ENCODE results near the gene SDHC.
A peak's percentile ranks its signal among the peaks of the same experiment; 100 is the strongest.

Gene SDHC, protein sequence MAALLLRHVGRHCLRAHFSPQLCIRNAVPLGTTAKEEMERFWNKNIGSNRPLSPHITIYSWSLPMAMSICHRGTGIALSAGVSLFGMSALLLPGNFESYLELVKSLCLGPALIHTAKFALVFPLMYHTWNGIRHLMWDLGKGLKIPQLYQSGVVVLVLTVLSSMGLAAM

DNA sequence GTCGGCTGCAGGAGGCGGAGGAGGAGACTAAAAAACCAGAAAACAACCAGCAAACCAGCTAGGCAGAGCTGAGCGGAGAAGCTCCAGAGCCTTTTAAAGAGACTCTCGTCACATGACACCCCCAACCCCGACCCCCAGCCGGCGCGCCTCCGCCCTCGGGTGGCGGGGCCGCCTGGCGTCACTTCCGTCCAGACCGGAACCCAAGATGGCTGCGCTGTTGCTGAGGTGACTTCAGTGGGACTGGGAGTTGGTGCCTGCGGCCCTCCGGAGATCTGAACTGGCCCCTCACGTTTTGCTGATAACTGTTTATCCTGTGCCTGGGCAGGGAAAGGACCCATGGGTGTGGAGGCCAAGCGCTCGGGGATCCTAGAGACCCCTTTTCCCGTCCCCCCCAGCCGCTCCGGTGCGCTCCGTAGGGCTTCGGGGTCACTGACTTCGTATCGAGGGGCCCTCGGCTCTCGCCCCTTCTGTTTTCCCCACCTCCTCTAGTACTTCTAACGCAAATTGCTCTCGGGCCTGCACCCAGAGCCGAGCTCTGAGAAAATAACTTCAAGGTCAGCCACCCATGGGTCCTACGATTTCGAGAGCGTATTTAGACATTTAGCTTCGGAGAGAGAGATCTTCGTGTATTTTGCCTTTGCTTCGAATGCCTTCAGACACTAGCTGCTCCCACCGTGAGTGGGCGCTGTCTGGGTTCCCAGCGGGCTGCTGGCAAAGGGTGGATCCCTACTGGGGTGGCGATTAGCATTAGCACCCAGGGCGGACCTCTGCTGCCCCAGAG is at the start of gene SDHC:
Gene SDHC (plus strand): TSS at position 181 of the 781 bp plus-strand sequence. CDS start 25 bp downstream, at position 206.
- H3K4me3 ChIP-seq (ENCODE audit: low read depth, low read length): peak within 1 kb of the TSS; percentile 65
- peak; percentile 57 for DNase-seq (ENCODE audit: low read depth)
- TF ChIP-seq, protein P1, sequence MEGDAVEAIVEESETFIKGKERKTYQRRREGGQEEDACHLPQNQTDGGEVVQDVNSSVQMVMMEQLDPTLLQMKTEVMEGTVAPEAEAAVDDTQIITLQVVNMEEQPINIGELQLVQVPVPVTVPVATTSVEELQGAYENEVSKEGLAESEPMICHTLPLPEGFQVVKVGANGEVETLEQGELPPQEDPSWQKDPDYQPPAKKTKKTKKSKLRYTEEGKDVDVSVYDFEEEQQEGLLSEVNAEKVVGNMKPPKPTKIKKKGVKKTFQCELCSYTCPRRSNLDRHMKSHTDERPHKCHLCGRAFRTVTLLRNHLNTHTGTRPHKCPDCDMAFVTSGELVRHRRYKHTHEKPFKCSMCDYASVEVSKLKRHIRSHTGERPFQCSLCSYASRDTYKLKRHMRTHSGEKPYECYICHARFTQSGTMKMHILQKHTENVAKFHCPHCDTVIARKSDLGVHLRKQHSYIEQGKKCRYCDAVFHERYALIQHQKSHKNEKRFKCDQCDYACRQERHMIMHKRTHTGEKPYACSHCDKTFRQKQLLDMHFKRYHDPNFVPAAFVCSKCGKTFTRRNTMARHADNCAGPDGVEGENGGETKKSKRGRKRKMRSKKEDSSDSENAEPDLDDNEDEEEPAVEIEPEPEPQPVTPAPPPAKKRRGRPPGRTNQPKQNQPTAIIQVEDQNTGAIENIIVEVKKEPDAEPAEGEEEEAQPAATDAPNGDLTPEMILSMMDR (IDR thresholded peaks at IDR 0.05; ENCODE audit: low read depth, low read length, missing control alignments): peak; percentile 54

DNA sequence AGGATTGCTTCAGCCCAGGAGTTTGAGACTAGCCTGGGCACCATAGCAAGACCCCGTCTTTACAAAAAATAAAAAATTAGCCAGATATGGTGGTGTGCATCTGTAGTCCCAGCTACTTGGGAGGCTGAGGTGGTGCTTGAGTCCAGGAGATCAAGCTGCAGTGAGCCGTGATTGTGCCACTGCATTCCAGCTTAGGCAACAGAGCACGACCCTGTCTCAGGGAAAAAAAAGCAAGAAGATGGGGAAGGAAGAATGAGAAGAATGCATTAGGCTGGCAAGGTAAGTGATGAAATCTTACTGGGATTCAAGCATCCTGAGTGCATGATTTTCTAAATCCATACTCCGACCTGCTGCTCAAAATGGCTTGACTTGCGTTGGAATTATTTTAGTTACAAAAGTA is 48.9 kb upstream of the SDHC start:
- TF ChIP-seq, protein P1 (IDR thresholded peaks at IDR 0.05; ENCODE audit: low read depth, low read length, missing control alignments): no peak
- H3K4me3 ChIP-seq (ENCODE audit: low read depth, low read length): no peak overlapping the region
- DNase-seq (ENCODE audit: low read depth): no peak

DNA sequence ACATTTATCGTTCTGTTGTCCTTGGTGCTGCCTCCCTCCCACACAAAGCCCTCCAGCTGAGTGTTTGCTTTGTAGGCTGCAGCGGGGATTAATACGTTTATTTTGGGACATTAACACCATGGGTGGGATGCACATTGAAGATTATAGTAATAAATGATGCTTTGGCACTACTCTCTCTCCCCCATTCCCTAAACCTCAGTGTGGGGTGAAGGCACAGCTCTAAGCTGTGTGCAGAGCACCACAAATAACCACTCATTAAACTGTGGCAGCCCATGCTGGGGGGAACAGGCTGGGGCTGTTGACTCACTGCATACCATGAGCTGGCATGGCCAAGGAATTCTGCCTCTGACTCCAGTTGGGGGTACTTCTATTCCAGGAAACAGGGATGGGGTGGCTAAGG is 48.0 kb upstream of the SDHC start:
- DNase-seq (ENCODE audit: low read depth): no peak
- TF ChIP-seq, protein P1 (IDR thresholded peaks at IDR 0.05; ENCODE audit: low read depth, low read length, missing control alignments): no peak
- no peak overlapping the region for H3K4me3 ChIP-seq (ENCODE audit: low read depth, low read length)

DNA sequence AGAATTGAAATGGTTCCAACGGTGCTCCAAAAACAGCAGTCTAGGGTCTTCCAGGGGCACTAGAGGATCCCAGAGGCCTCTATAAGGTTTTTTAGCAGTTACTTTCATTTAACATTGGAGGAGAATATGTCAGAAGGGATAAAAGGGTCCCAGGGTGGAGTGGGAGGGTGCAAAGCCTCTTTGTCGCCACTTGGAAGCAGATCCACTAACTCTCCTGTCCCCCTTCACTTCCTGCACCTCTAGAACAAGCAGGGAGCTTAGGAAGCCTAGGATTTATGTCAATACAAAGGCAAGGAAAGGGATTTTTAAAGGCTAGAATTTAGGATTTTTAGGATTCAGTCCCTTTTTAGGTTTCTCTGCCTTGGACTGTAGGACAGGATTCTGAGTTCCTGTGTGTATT is 47.3 kb upstream of the SDHC start:
- DNase-seq (ENCODE audit: low read depth): no peak

DNA sequence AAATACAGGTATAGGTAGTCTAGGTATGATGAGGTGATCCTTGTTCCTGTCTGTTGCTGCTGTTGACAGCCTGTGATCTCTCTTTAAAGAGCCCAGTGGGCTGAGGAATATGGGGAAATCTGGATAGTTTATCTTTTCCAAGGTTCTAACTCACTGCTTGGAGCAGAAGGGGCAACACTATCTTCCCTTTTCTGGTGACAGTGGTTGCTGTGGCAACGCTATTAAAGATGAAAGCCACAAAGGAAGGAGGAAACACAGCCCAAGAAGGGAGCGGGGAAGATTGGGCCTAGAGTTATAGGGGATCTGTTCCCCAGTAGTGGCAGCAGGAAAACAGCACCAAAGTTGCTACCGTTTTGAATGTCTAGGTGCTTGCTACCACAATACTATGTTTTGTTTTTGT is 46.9 kb upstream of the SDHC start:
- TF ChIP-seq, protein P1 (IDR thresholded peaks at IDR 0.05; ENCODE audit: low read depth, low read length, missing control alignments): no peak
- DNase-seq (ENCODE audit: low read depth): no peak
- H3K4me3 ChIP-seq (ENCODE audit: low read depth, low read length): no peak overlapping the region

More for the DNA sequence above, 47.3 kb upstream of the SDHC start:
- TF ChIP-seq, protein P1 (IDR thresholded peaks at IDR 0.05; ENCODE audit: low read depth, low read length, missing control alignments): no peak
- no peak overlapping the region for H3K4me3 ChIP-seq (ENCODE audit: low read depth, low read length)

DNA sequence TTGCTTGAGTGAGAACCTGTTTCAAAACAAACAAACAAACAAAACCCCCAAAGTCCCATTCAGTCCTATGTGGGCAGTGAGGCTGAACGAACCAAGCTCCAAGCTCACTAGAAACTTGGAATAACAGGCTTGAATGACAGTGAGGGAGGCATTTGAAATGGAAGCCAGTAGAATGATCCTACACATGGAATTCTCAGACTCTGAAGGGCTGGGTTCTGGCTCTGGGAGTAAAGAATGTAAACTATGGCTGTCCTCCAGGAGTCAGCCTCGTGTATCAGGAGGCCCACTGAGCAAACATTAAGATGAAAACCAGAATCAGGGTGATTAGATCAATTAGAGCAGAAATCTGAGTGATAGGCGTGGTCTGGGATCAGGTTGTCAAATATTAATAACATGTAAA is 40.8 kb upstream of the SDHC start:
- DNase-seq (ENCODE audit: low read depth): no peak
- TF ChIP-seq, protein P1 (IDR thresholded peaks at IDR 0.05; ENCODE audit: low read depth, low read length, missing control alignments): no peak
- no peak overlapping the region for H3K4me3 ChIP-seq (ENCODE audit: low read depth, low read length)

Data from GM12864 (cell line).